Measurements from ENCODE around the gene IKBKE.
A peak's percentile ranks its signal among the peaks of the same experiment; 100 is the strongest.

The IKBKE gene

DNA sequence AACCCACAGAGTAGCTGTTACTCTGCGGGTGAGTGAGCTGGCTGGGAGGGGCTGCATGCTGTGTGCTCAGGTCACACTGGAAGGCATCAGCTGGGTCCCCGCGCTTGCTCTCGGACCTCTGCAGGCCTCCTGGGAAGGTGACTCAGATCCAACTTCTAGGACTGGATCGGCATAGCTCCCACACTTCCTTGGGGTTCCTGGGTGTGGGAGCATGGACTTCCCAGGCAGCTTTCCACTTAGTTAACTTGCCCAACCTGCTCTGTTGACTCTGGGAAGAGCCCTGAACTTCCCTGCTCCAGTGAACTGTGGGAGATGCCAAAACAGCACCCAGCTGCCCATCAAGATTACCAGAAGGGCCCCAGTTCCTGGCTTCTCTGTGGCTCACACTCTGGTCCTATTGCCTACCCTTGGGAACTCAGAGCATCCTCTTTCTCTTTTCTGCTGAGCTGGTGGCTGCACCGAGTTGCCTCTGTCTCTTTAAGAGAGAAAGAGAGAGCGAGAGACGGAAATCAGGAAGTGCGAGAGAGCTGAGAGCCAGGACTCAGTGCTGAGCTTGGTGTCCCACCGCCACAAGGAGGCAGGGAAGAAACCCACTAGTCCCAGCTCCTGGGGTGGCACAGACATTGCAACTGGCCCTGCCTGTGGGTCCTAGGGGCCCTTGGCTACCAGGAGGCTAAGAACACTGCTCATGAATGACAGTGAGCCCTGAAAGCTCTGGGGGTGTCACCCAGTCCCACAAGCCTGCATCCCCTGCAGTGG is at the start of gene IKBKE:
Gene IKBKE, plus strand, starts transcription at position 544 of the 759 bp plus-strand sequence. CDS start 2,752 bp downstream, outside the sequence.
- DNase-seq (ENCODE audit: low spot score), result peak; percentile 80
- in situ Hi-C loops (cut with MboI; ENCODE audit: low pct_unique_long_range_greater_than_20kb, low sequenced_read_pairs, unreplicated experiment), result no loop called here
- peak; percentile 22 for TF ChIP-seq CTCF (IDR thresholded peaks at IDR 0.05; ENCODE audit: extremely low read depth, insufficient read depth, missing control alignments)

- TF ChIP-seq CTCF (IDR thresholded peaks at IDR 0.05; ENCODE audit: extremely low read depth, insufficient read depth, missing control alignments), result no peak
- in situ Hi-C loops (cut with MboI; ENCODE audit: low pct_unique_long_range_greater_than_20kb, low sequenced_read_pairs, unreplicated experiment), result no loop called here
- DNase-seq (ENCODE audit: low spot score), result no peak
These were observed 48.5 kb upstream of the IKBKE start for GRCh38 chr1:206421616-206422340.

GRCh38 chr1:206422525-206422924 is 47.8 kb upstream of the IKBKE start:
- no peak for DNase-seq (ENCODE audit: low spot score)
- in situ Hi-C loops (cut with MboI; ENCODE audit: low pct_unique_long_range_greater_than_20kb, low sequenced_read_pairs, unreplicated experiment), result no loop called here

GRCh38 chr1:206427291-206427690 is 43.0 kb upstream of the IKBKE start:
- no peak for DNase-seq (ENCODE audit: low spot score)
- in situ Hi-C loops (cut with MboI; ENCODE audit: low pct_unique_long_range_greater_than_20kb, low sequenced_read_pairs, unreplicated experiment), result no loop called here
- TF ChIP-seq CTCF (IDR thresholded peaks at IDR 0.05; ENCODE audit: extremely low read depth, insufficient read depth, missing control alignments), result no peak

More at GRCh38 chr1:206422525-206422924, 47.8 kb upstream of the IKBKE start:
- TF ChIP-seq CTCF (IDR thresholded peaks at IDR 0.05; ENCODE audit: extremely low read depth, insufficient read depth, missing control alignments), result no peak

- in situ Hi-C loops (cut with MboI; ENCODE audit: low pct_unique_long_range_greater_than_20kb, low sequenced_read_pairs, unreplicated experiment), result no loop called here
- DNase-seq (ENCODE audit: low spot score), result no peak
- TF ChIP-seq CTCF (IDR thresholded peaks at IDR 0.05; ENCODE audit: extremely low read depth, insufficient read depth, missing control alignments), result no peak
These were observed 40.9 kb upstream of the IKBKE start for GRCh38 chr1:206429421-206429820.

DNA sequence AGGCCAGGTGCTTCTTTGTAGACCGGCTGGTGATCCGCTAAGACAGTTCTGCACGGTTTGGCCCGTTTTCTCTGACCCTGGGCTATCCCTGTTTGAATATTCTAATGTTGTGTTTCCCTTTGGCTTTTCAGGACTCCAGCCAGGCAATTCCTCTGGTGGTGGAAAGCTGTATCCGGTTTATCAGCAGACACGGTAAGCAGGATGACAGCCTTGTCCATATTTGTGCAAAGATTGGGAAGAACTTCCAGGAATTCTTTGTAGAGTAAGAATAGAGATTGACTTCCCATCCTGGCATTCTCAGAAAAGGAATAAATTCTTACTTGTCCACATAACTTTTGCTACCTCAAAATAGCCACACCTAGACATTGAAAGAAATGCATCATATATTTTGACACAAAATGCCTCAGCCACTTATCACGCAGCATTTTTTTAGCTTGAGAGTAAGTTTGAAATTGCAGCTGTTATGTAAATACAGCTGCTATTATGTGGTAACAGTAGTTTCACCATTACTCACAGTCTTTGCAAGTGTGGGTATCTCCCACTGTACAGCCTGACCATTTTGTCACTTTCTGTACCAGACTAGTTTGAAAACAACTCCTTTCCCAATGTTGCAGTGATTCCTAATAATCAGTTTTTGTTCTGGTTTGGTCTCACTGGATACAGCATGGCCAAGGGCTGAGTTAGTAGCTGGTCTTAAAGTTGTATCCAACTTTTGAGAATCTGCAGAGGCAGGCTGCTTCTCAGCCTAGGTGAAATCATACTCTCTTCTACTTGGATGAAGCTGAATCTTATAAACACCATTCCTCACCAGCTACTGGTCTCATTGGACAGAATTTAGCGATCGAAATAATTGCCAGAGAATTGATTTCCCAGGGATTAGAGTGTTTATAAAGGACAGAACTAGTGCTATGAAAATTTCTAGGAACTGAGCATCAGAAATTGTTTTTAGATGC is 40.0 kb upstream of the IKBKE start:
- in situ Hi-C loops (cut with MboI; ENCODE audit: low pct_unique_long_range_greater_than_20kb, low sequenced_read_pairs, unreplicated experiment), result no loop called here
- no peak for TF ChIP-seq CTCF (IDR thresholded peaks at IDR 0.05; ENCODE audit: extremely low read depth, insufficient read depth, missing control alignments)
- DNase-seq (ENCODE audit: low spot score), result peak; percentile 71
